PFSK-1 (cell line): ENCODE measurements around the gene C2orf72.

ENCODE experiments used
- FOXP2 ChIP-seq: optimal IDR thresholded peaks from 2 replicates; pipeline ENCODE3; 2011; ENCODE audit warnings: borderline replicate concordance, control low read depth, inconsistent platforms; ENCODE audit not compliant: insufficient read depth; ENCODE audit errors: extremely low read length, extremely low read depth
- POLR2AphosphoS5 ChIP-seq: IDR thresholded peaks from 2 replicates; pipeline ENCODE4 v1.6.1; 2012; ENCODE audit warnings: low read depth, mild to moderate bottlenecking, control low read depth, low read length, moderate library complexity
- SIN3A ChIP-seq: IDR thresholded peaks from 2 replicates; pipeline ENCODE4 v1.6.1; 2012; ENCODE audit warnings: mild to moderate bottlenecking, low read length, moderate library complexity, borderline replicate concordance; ENCODE audit not compliant: insufficient read depth
- TAF1 ChIP-seq: IDR thresholded peaks from 2 replicates; pipeline ENCODE4 v1.6.1; 2012; ENCODE audit warnings: low read length, control low read depth, borderline replicate concordance; ENCODE audit not compliant: insufficient read depth
- TF ChIP-seq, protein P1 (sequence below), 2 experiments: IDR thresholded peaks; 2 replicates each; pipeline versions ENCODE4 v1.6.1 to v1.8.0; 2011 to 2012; ENCODE audit warnings: low read depth in 2 of 2, low read length in 2 of 2, control low read depth in 1 of 2, inconsistent platforms in 1 of 2, mild to moderate bottlenecking in 1 of 2, moderate library complexity in 1 of 2; ENCODE audit not compliant: insufficient read depth in 1 of 2

The C2orf72 gene

GRCh38 chr2:231001036-231001435 is 36.3 kb upstream of the C2orf72 start:
- TF ChIP-seq POLR2AphosphoS5 (no peak), SIN3A (no peak), TAF1 (no peak), FOXP2 (no peak)
- TF ChIP-seq, protein P1, sequence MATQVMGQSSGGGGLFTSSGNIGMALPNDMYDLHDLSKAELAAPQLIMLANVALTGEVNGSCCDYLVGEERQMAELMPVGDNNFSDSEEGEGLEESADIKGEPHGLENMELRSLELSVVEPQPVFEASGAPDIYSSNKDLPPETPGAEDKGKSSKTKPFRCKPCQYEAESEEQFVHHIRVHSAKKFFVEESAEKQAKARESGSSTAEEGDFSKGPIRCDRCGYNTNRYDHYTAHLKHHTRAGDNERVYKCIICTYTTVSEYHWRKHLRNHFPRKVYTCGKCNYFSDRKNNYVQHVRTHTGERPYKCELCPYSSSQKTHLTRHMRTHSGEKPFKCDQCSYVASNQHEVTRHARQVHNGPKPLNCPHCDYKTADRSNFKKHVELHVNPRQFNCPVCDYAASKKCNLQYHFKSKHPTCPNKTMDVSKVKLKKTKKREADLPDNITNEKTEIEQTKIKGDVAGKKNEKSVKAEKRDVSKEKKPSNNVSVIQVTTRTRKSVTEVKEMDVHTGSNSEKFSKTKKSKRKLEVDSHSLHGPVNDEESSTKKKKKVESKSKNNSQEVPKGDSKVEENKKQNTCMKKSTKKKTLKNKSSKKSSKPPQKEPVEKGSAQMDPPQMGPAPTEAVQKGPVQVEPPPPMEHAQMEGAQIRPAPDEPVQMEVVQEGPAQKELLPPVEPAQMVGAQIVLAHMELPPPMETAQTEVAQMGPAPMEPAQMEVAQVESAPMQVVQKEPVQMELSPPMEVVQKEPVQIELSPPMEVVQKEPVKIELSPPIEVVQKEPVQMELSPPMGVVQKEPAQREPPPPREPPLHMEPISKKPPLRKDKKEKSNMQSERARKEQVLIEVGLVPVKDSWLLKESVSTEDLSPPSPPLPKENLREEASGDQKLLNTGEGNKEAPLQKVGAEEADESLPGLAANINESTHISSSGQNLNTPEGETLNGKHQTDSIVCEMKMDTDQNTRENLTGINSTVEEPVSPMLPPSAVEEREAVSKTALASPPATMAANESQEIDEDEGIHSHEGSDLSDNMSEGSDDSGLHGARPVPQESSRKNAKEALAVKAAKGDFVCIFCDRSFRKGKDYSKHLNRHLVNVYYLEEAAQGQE (IDR thresholded peaks at IDR 0.05; ENCODE audit: insufficient read depth in 1 of 2, low read depth in 2 of 2, low read length in 2 of 2): no peak

- TF ChIP-seq POLR2AphosphoS5: no peak
- no peak for TF ChIP-seq SIN3A
- TF ChIP-seq FOXP2: no peak
- TF ChIP-seq, protein P1 (IDR thresholded peaks at IDR 0.05; ENCODE audit: insufficient read depth in 1 of 2, low read depth in 2 of 2, low read length in 2 of 2): no peak
- TF ChIP-seq TAF1: no peak
Observed at GRCh38 chr2:231001921-231002320, 35.4 kb upstream of the C2orf72 start.

DNA sequence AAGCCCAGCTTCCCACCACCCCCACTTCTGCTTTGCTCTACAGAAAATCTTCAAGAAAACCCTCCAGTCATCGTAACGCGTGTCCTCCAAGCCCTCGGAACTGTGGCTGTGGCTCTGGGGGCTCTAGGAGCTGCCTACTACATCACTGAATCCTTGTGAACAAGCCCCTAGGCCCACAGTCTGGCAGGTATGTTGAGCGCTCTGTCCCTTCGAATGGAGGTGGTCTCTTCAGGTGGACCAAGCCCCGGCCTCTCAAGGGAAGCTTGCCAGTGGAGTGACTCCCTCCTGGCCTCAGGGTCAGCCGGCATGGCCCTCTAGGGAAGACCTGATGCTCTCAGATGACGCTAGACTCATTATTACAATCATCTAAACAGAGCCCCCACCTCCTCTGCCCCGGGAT is 34.7 kb upstream of the C2orf72 start:
- TF ChIP-seq SIN3A: no peak
- no peak for TF ChIP-seq FOXP2
- TF ChIP-seq POLR2AphosphoS5: no peak
- TF ChIP-seq TAF1: no peak
- TF ChIP-seq, protein P1 (IDR thresholded peaks at IDR 0.05; ENCODE audit: insufficient read depth in 1 of 2, low read depth in 2 of 2, low read length in 2 of 2): no peak

DNA sequence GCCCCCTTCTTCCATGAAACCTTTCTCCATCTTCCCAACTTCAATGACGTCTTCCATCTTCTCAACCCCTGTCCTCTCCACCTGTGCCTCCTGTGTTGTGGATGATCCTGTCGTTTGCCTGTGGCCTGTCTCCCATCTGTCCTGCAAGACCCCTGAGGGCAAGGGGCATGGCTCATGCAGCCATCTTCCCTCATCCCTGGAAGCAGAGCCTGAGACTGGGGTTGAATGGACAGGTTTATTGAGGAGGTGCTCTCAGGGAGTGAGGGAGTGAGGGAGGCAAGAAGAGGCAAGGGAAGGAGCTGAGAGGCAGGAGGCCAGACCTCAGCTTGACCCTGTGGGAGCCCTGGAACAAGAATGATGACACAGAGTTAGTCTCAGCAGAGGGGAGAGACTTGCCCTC is 34.1 kb upstream of the C2orf72 start:
- TF ChIP-seq, protein P1 (IDR thresholded peaks at IDR 0.05; ENCODE audit: insufficient read depth in 1 of 2, low read depth in 2 of 2, low read length in 2 of 2): no peak
- no peak for TF ChIP-seq TAF1
- TF ChIP-seq SIN3A: no peak
